Activated T-cell treated with anti-CD3 and anti-CD28 coated beads for 24 hours (primary cell): ENCODE results near the gene MRPL11.

ENCODE experiments used
- DNase-seq: peaks from one replicate; pipeline ENCODE4 v3.0.0-alpha.2; 2020; ENCODE audit warnings: low read depth

Gene MRPL11

DNA sequence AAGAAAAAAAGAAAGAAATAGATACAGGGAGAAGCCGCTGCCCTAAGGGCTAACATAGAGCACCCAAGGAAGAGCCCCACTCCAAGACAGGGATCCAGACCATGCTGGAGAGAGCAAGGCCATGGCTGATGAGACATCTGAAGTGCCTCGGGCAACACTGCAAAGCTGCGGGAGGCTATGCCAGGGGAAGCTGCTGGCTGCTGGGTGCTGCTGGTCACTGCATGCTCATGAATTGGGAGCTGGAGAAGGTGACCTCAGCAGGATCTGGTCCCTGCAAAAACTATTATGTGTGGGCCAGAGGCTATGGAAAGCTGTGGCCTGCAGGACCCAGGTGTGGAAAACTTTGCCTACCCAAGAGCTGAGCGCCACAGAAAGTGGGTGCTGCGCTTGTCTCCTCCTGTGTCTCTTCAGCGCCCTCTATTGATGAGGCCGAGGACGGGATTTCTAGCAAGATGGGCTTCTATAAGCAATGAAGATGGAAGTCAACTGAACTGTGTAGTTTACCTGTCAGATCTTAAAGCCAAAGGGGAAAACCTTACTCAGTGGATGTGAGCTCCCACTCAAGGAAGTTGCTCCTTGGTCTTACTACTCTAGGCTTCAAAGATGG is 49.8 kb downstream of the MRPL11 start:
- peak; percentile 54 for DNase-seq

GRCh38 chr11:66386171-66387069 is 52.2 kb downstream of the MRPL11 start:
- DNase-seq: peak; percentile 75
